TTC549 (cell line): ENCODE results near the gene DUSP1.
"Not testable (repeated sequence)": the region's sequence is repeated elsewhere in the genome, so short reads cannot be mapped to it uniquely, and the experiment has no call there.

Experiments used
- FAIRE-seq: peaks from 2 replicates; lab custom pipeline; 2012; peaks lifted over from hg19 to GRCh38; lab: Jason Lieb, UNC

DUSP1 gene

DNA sequence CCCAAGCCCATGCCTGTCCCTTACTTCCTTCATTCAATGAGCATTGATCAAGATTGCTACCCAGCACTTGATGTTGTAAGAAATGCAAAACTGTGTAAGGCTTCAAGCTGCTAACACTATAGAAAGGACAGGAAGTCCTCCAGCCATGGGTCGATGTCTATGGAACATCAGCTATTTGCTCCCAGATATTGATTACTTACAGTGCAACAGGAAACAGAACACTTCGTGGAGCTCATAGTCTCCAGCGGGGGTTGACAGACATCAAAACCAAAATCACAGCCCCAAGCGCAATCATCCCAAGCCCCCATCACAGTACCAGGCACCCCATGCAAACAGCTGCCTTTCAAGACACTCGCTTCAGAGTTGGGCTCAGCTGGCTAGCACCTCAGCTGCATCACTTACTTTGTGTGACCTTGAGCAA is 26.8 kb upstream of the DUSP1 start:
- FAIRE-seq = no peak

DNA sequence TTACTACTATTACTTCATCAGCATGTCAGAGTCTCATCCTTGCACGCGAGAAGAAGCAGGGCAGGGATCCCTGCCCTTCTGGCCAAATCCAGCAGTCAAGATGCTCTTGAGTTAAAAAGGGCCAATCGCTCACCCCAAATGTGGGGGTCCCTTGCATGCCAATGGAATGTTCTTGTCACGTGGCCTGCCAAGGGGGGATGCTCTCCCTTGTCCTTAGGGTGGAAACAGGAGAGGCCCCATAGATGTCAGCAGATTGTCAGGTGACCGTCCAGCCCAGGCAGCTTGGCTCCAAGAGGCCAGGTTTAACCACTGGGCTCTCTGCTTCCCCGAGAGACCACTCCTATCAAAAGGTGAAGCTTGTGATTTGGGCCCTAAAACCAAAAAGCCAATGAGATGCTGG is 25.3 kb upstream of the DUSP1 start:
- no peak for FAIRE-seq

DNA sequence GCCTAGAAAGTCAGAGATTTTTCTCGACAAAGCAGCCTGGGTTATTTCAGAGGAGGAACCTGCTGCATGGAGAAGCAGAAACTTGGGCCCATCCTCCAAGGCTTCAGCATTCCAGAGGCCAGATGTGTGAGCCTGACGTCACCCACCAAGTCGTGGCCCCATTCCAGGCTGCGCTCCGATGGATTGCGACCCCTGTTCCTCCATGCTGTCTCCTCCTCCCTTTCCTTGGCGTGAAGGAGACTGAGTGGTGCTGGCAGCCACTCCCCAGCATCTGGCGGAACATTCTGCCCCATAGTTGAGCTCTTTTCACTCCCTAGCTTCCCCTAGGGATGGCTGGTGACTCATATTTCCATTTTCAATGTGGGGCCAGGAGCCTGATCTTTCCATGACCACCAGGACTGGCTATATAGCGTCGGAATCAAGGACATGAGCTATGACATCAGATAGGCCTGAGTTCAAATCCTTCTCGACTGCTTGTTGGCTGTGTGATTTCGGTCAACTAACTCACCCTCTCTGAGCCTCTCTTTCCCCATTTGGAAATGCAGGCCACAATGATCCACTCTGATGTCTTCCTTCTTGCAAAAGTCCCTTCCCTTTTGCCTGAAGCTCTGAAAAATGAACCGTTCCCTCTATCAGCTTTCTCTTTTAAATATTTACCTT is 24.5 kb upstream of the DUSP1 start:
- FAIRE-seq = no peak

DNA sequence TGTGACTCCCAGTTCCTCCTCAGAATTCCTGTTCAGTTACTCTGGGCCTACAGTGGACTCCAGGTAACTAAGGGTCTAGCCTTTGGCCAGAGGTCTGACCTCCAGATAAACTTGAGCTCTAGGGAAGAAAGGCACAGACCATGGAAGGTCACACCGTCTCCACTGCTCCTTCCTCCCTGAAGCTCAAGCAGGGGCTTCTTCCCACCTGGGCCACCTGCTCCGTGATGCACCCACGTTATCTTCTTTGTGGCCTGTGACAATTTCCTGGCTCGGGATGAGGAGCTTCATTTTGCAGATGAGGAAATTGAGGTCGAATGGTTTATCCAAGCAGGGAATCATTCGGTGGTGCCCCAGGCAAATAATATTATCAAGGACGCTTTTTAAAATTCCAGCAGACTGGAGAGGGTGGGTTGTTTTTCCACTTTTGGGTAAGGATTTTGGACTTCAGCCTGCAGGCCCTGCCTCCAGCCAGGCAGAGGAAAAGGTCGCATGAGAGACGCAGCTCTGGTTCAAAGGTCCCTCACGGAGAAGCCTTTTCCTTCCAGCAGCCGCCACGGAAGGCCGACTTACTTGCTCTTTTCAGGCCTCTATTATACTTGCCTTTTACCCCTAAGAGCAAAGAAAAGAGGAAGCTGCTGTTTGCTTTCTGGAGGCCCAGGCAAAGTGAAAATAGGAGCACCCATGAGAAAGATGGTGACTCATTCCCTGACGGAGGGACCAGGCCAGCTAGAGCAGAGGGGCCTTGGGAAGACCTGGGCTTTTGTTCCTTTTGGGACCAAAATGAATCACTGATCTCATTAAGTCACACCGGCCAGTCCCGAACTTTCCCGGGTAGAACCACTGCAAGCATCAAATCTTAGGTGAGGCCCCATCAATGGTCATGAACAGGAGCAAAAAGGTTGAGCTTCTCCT is 22.8 kb upstream of the DUSP1 start:
- FAIRE-seq = no peak

DNA sequence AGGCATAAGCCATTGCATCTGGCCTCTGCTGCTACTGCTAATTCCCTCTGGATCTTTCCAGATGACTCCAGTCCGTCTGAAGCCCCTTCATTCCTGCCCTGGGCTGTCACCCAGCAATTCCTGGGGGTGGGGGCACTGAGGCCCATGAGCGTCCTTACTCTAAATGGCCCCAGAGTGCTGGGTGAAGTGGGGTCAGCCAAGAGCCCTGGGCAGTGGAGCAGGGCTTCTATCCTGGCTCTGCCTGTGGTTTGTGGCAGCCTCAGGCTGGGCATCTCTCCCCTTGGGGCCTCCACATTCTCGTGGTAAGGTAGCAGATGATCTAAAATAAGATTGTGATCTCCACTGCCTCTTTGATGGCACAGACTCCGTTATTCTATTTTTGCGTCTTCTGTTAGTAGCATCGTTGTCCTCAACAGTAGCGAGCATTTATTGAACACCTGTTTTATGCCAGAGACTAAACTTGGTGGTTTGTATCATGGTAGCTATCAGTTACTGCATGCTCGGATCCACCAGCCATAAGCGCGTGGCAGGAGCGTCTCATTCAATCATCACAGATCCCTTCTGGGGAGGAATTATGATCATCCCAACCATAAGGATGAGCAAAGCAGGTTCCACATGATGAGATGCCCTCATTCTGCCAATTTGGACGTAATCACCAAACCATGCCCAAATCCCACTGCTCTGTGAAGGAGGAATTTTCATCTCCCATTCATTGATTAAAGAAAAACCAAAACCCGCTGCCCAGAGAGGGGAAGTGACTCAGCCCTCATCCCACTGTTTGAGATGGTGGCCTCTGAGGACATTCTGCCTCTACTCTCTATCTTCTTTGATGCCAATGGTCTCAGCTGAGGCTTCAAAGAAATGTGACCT is 21.9 kb upstream of the DUSP1 start:
- no peak for FAIRE-seq

DNA sequence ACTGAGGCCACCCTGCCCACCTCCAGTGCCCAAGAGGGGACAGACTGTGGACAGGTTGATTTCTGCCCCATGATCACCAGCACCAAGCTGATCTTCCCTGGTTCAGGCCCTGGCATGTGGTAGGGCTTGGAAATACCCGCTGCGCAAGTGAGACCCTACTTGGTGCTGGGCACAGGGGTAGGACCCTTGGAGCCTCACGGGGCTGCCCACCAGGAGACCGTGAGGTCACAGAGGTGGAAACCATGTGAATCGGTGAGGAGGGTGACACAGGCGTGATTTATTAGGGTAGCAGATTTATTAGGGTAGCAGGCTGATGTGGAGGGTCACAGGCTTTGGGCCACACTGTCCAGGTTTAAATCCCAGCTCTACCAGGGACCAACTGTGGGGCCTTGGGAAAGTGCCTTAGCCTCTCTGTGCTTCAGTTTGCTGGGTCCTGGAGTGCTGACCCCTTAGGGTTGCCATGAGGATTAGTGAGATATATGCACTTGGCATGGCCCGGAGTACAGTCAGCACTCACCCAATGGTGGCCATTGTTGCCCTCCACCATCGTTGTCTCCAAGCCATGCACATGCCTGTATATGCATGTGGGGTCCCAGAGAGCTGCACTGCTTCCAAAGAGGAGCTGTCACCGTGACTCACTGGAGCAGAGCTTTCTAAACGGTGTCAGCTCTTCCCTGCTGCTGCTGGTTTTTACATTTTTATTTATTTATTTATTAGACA is 20.9 kb upstream of the DUSP1 start:
- FAIRE-seq = no peak

DNA sequence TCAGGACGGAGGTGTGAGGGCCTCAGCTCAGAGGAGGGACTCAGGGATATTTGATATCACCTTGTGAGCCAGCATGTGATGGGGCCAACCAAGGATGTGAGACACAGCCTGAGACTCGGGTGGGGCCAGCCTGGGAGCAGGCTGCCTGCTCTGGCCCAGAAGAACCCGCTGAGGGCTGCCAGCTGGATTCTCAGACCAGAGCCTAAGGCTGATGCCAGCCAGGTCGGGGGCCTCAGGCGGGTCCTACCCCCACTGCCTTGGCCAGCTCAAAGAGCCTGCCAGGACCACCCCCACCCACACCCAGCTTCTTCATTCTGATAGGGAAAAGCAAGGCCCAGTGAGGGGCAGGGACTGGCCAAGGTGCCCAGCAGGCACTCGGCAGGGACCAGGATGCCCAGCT is 20.3 kb upstream of the DUSP1 start:
- FAIRE-seq = no peak

DNA sequence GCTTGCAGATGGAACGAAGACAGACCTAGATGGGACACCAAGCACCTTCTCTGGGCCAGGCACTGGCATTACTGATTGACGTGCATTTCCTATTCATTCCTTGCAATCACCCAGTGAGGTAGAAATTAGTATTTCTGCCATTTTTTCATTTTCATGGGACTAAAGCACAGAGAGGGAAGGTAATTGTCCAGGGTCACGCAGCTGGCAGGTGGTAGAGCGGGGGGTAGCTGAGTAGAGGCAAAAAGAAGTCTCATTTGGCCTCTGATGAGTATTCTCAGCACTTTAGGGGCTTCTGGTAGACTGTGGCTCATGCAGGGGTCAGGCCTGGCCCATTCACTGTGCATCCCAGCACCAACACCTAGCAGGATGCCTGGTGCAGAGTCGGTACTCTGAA is 19.5 kb upstream of the DUSP1 start:
- no peak for FAIRE-seq

DNA sequence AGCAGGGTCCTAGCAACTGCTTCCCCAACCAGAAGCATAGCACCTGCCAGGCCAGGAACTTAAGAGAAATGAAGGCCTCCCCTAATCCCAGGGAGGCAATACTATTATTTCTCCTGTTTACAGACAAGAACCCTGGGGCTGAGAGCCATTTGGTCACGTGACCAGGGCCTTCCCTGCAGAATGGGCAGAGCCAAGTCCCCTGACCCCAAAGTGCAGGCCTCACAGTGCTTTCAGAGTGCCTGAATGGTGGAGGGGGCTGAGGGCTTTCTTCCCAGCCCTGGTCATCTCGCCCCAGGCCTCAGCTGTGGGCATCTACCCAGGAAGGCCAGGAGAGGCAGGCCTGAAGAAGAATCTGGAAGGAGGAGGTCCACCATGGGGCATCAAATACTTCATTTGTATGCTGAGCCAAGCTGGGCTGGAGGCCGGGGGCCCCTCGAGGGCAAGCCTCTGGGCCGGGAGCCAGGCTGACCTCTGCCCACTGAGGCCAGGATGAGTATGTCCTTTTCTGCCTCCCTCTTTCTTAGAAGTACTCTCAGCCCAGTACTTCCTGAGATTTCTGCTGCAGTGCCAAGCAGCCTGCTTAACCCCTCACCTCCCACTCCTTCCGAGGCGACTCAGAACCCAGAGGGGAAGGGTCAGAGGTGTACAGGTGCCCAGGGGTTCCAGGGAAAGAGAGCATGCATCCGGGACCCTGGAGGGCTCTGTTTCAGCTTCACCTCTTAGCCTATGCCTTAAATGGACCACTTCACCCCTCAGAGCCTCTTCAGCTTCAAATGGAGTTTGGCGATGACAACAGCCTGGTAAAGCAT is 18.9 kb upstream of the DUSP1 start:
- FAIRE-seq = no peak

DNA sequence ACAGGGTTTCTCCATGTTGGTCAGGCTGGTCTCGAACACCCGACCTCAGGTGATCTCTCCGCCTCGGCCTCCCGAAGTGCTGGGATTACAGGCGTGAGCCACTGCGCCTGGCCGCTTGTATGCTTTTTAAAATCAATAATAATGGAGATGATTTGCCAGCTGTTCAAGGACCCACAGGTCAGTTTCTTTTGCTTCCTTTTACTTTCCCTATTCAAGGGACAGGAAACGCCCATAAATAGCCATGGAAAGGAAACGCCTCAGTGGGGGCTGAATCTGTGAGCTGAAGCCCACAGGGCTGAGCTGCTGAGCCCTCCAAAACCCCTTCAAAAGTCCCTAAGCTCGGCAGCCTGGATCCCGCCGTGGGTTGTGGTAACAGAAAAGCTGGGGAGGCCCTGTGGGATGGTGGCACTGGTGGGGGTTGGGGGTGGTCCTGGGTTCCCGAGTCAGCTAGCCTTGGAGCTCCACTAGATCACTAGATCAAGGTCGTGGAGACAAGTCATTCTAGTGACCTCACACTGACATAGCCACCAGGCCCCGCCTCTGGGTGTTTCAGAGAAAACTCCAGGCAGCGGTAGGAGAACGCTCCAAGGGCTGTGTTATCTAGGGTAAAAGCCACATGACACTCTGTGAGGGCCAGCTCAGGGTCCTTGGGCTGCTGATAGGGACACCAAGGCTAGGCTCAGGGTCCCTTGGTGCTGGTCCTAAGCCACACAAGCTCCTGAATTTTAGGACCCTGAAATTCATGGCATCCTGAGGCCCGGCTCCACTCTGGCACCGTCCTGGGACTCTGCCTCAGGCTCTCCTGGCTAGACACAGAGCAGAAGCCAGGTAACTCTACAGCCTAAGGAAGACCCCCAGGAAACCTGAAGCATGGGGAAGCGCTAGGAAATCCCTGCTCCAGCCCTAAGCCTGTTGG is 18.0 kb upstream of the DUSP1 start:
- FAIRE-seq = no peak

DNA sequence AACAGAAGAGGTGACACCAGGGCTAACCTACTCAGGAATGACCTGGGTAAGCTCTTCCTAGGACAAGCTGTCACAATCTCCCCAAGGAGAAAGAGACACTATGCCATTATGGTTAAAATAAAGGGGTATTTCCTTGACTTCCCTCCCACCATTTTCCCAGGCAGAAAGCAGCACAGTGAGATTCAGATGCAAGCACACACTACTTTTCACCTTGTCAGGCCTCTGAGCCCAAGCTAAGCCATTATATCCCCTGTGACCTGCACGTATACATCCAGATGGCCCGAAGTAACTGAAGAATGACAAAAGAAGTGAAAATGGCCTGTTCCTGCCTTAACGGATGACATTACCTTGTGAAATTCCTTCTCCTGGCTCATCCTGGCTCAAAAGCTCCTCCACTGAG is 16.5 kb upstream of the DUSP1 start:
- not testable (repeated sequence) for FAIRE-seq

DNA sequence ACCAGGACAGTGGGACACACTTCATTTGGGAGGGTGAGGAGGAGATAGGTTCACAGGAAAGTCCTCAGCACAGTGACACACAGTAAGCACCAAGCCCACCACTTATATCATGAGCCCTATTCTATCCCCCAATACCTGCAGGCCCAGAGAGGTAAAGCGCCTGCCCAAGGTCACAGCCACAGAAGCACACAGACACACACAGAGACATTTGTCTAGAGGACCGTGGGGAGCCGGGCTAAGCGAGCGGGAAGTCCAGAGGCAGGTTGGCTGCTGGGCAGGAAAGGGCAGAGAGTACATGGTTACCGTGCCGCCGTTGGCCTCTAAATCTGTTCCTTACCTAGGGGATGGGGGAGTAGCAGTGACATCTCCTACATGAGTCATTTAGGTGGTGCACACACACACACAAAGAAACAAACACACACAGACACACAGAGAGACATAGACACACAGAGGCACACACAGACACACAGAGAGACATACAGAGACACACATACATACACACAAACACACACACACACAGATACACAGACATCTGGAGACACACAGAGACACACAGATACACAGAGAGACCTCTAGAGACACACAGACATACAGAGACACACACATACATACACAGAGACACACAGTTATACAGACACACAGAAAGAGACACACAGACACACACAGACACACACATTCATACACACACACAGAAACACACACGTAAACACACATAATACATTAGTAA is 15.9 kb upstream of the DUSP1 start:
- no peak for FAIRE-seq

DNA sequence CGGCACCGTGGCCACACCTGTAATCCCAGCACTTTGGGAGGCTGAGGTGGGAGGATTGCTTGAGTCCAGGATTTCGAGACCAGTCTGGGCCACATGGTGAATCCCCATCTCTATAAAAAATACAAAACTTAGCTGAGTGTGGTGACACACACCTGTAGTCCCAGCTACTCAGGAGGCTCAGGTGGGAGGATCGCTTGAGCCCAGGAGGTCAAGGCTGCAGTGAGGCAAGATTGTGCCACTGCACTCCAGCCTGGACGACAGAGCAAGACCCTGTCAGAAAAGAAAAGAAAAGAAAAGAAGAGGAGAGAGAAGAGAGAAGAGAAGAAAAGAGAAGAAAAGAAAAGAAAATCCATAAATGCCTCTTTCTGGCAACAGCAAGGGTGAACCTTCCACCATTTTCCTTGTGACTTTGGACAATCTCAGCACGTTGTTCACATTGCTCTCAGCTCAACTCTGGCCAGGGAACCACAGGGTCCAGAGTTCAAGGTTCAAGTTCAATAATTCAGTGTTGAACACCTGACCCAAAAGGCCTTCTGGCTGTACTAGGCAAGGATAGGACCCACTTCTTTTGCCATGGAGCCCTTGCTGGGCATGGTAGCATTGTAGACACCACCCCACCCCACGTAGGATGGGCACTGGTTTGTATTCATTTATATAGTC is 14.6 kb upstream of the DUSP1 start:
- no peak for FAIRE-seq

DNA sequence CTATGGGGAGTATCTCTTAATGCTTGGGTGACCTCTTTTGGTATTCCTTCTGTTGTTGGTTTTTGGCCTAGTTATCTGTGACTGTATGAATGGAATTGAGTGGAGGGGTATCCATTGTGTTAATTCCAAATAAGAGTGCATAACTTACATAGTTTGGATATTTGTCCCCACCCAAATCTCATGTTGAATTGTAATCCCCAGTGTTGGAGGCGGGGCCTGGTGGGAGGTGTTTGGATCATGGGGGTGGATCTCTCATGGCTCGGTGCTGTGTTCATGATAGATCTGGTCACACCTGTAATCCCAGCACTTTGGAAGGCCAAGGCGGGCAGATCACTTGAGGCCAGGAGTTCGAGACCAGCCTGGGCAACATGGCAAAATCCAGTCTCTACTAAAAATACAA is 13.2 kb upstream of the DUSP1 start:
- FAIRE-seq = not testable (repeated sequence)

DNA sequence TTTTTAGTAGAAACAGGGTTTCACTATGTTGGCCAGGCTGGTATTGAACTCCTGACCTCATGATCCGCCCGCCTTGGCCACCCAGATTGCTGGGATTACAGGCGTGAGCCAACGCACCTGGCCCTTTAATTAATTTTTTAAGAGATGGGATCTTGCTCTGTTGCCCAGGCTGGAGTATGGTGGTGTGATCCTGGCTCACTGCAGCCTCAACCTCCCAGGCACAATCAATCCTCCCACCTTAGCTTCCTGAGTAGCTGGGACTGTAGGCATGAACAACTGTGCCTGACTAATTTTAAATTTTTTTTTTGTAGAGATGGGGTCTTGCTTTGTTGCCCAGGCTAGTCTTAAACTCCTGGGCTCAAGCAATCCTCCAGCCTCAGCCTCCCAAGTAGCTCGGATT is 12.3 kb upstream of the DUSP1 start:
- FAIRE-seq = not testable (repeated sequence)

DNA sequence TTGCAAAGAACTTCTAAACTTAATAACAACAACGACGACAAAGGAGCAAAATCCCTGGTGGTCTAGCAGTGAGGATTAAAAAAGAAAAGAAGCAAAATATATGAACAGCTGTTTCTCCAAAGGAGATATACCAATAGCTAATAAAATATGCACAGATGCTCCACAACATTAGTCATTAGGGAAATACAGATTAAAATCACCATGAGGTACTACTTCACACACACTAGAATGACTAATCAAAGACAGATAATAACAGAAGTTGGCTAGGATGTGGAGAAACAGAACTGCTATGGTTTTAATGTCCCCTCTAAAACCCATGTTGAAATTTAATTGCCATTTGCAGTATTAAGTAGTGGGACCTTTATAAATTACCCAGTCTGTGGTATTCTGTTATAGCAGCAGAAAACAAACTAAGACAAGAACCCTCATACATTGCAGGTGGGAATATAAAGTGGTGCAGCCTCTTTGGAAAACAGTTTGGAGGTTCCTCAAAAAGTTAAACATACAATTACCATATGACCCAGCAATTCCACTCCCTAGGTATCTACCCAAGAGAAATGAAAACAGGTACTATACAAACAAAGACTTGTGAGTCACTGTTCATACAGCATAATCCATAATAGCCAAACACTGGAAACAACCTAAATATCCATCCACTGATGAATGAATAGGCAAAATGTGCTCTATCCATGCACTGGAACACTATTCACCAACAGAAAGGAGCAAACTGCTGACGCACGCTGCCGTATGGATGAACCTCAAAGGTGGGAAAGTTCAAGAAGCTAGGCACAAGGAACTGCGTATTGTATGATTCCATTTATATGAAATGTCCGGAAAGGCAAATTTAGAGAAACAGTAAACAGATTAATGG is 11.4 kb upstream of the DUSP1 start:
- no peak for FAIRE-seq

DNA sequence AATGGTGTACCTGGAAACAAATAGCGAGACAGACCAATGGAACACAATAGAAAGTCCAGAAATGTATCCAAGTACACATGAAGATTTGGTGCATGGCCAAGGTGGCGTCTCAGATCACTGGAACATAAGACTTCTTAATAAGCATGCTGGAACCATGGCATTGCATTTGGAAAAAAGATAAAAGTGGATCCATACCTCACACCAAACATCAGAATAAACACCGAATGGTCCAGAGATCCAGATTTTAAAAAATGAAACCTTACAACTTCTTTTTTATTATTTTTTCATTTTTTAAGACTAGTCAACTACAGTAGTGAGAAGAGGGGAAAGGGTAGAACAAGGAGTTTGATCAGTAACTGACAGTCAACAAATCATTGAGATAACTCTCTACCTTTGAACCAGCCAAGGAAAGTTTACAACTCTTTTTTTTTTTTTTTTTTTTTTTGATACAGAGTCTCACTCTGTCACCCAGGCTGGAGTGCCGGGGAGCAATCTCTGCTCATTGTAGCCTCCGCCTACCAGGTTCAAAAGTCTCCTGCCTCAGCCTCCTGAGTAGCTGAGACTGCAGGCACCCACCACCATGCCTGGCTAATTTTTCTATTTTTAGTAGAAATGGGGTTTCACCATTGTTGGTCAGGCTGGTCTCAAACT is 8.8 kb upstream of the DUSP1 start:
- FAIRE-seq = no peak
